CD14-positive monocyte (primary cell): ENCODE data around the gene PDE4B. TPM values are rescaled to one million over a fixed set of nuclear protein-coding genes. Genes with fewer than 3 reads are reported as not detected.

Experiments
- DNase-seq, 3 donors: peaks; one replicate each; pipeline ENCODE4 v3.0.0-alpha.2; 2011 to 2022
- H2AFZ ChIP-seq: 2 replicates; pipeline ENCODE4 v1.6.0; 2012; ENCODE audit warnings: mild to moderate bottlenecking, low read depth, low read length, inconsistent platforms; ENCODE audit not compliant: insufficient read depth, poor library complexity, severe bottlenecking
- H3K27ac ChIP-seq, 2 donors: 1 replicate in 1 of 2; 2 replicates in 1 of 2; pipeline ENCODE4 v1.5.1; 2012 to 2013; ENCODE audit warnings: low read length in 2 of 2, control low read depth in 1 of 2, inconsistent platforms in 1 of 2, low read depth in 1 of 2, mild to moderate bottlenecking in 1 of 2
- H3K27me3 ChIP-seq, 2 donors: one replicate each; pipeline versions ENCODE4 v1.6.0 to v1.6.1; 2011 to 2013; ENCODE audit warnings: low read length in 2 of 2; ENCODE audit not compliant: control insufficient read depth in 2 of 2, insufficient read depth in 2 of 2
- H3K36me3 ChIP-seq, 2 donors: replicated peaks in 1 of 2; 1 replicate in 1 of 2; 2 replicates in 1 of 2; pipeline versions ENCODE4 v1.5.1 to v1.6.1; 2012 to 2013; ENCODE audit warnings: low read length in 2 of 2, control low read depth in 1 of 2, inconsistent platforms in 1 of 2, mild to moderate bottlenecking in 1 of 2; ENCODE audit not compliant: insufficient read depth in 2 of 2, control insufficient read depth in 1 of 2
- H3K4me1 ChIP-seq, 2 donors: 1 replicate in 1 of 2; 2 replicates in 1 of 2; pipeline versions ENCODE4 v1.5.1 to v1.6.1; 2012 to 2013; ENCODE audit warnings: low read length in 2 of 2, control low read depth in 1 of 2, inconsistent platforms in 1 of 2, mild to moderate bottlenecking in 1 of 2, moderate library complexity in 1 of 2; ENCODE audit not compliant: insufficient read depth in 2 of 2, control insufficient read depth in 1 of 2
- H3K4me2 ChIP-seq: replicated peaks from 2 replicates; pipeline ENCODE3; 2012; ENCODE audit warnings: low read length, moderate library complexity, mild to moderate bottlenecking; ENCODE audit not compliant: poor library complexity, severe bottlenecking; ENCODE audit errors: extremely low read depth
- H3K4me3 ChIP-seq, 3 experiments: fragments of 200-600 bp in 1 of 3; sonication (generic) in 1 of 3; replicated peaks in 1 of 3; 1 replicate in 2 of 3; 2 replicates in 1 of 3; pipeline ENCODE4 v1.5.1; 2011 to 2013; ENCODE audit warnings: low read length in 3 of 3, mild to moderate bottlenecking in 3 of 3, control low read depth in 2 of 3, low read depth in 2 of 3, inconsistent platforms in 1 of 3, moderate library complexity in 1 of 3
- H3K79me2 ChIP-seq: 2 replicates; pipeline ENCODE4 v1.6.0; 2012; ENCODE audit warnings: mild to moderate bottlenecking, control low read depth, inconsistent platforms, low read length, moderate library complexity; ENCODE audit not compliant: insufficient read depth
- H3K9ac ChIP-seq: 2 replicates; pipeline ENCODE4 v1.6.0; 2017; ENCODE audit warnings: low read length, mild to moderate bottlenecking; ENCODE audit not compliant: insufficient read depth, poor library complexity, severe bottlenecking
- H3K9me3 ChIP-seq, 2 donors: replicated peaks in 1 of 2; 1 replicate in 1 of 2; 2 replicates in 1 of 2; pipeline versions ENCODE4 v1.5.1 to v1.6.1; 2012 to 2013; ENCODE audit warnings: low read length in 2 of 2, control low read depth in 1 of 2; ENCODE audit not compliant: control insufficient read depth in 1 of 2, insufficient read depth in 1 of 2
- H4K20me1 ChIP-seq: 2 replicates; pipeline ENCODE4 v1.6.0; 2012; ENCODE audit warnings: mild to moderate bottlenecking, low read length, control low read depth, moderate library complexity; ENCODE audit not compliant: insufficient read depth
- H3K27ac Mint-ChIP-seq, 7 donors: one replicate each; pipeline ENCODE4 v1.8.0; 2020; ENCODE audit warnings: mild to moderate bottlenecking in 7 of 7, mixed read lengths in 7 of 7, moderate library complexity in 6 of 7, inconsistent platforms in 2 of 7
- H3K27me3 Mint-ChIP-seq, 3 donors: one replicate each; pipeline ENCODE4 v1.8.0; 2021 to 2022; ENCODE audit warnings: low read depth in 3 of 3, mild to moderate bottlenecking in 3 of 3, mixed read lengths in 3 of 3, moderate library complexity in 3 of 3, inconsistent platforms in 1 of 3
- H3K36me3 Mint-ChIP-seq, 2 donors: one replicate each; pipeline ENCODE4 v1.8.0; 2020; ENCODE audit warnings: mixed read lengths in 2 of 2, inconsistent platforms in 1 of 2, mild to moderate bottlenecking in 1 of 2
- H3K4me1 Mint-ChIP-seq: one replicate; pipeline ENCODE4 v1.8.0; 2020; ENCODE audit warnings: mild to moderate bottlenecking, mixed read lengths
- H3K4me3 Mint-ChIP-seq, 2 donors: one replicate each; pipeline ENCODE4 v1.8.0; 2020; ENCODE audit warnings: mild to moderate bottlenecking in 2 of 2, mixed read lengths in 2 of 2, moderate library complexity in 1 of 2
- H3K9me3 Mint-ChIP-seq, 7 donors: one replicate each; pipeline ENCODE4 v1.8.0; 2020 to 2022; ENCODE audit warnings: mixed read lengths in 7 of 7, mild to moderate bottlenecking in 6 of 7, moderate library complexity in 6 of 7, inconsistent platforms in 2 of 7
- WGBS: methylation state at CpG from one replicate; pipeline ENCODE4 v1.1.5; 2013; ENCODE audit warnings: missing lambda C conversion rate; ENCODE audit not compliant: insufficient coverage; 5-methylcytosine and 5-hydroxymethylcytosine counted together
- intact Hi-C, 2 donors: fragments of 100-400 bp; cut with micrococcal nuclease; formaldehyde crosslinking; loops; one replicate each; pipeline versions ENCODE4 v1.15.0 to v1.15.1; 2023
- polyA plus RNA-seq, 3 donors: library from polyadenylated mRNA; depleted of rRNA in 1 of 3; unstranded in 2 of 3; stranded (reverse) in 1 of 3; fragments of 300-500 nt in 2 of 3; fragments of >200 nt in 1 of 3; fragmentation: Illumina TruSeq in 2 of 3; gene quantifications; 1 replicate in 2 of 3; 2 replicates in 1 of 3; pipeline ENCODE4 v1.2.3, GENCODE V29; 2012 to 2021
- TF ChIP-seq, protein P1 (sequence below): fragments of 200-600 bp; IDR thresholded peaks from one replicate; pipeline ENCODE4 v1.8.0; 2022; ENCODE audit warnings: antibody characterized with exemption, mild to moderate bottlenecking

The PDE4B gene
- polyA plus RNA-seq, 3 donors, result 17.2 to 52.8 (median 25.2) TPM

DNA sequence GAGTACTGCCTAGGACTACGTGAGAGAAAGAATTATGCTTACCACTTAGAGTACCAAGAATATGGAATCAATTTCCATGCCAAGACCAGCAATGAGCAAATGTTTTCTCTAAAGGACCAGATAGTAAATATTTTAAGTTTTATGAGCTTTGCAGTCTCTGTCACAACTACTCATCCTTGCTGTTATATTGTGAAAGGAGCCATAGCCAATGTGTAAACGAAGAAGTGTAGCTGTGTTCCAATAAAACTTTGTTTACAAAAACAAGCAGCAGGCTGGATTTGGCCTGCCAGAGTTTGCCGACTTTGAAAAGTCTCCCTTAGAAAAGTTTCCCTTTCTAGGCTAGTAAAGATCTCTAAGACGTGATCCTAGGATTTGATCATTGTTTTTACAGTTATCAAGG is 128.8 kb downstream of the PDE4B start:
- Histone ChIP-seq H3K4me1 (no peaks in the 10 kb centered on the region), H3K4me2 (no peak overlapping the region), H3K9ac (no peak overlapping the region), H3K36me3 (no peaks in the 10 kb centered on the region), H3K27ac (no peak overlapping the region), H2AFZ (no peak overlapping the region), H3K9me3 (no peaks in the 10 kb centered on the region), H3K4me3 (no peak overlapping the region), H3K79me2 (no peaks in the 10 kb centered on the region), H3K27me3 (no peaks in the 10 kb centered on the region), H4K20me1 (no peaks in the 10 kb centered on the region)
- peaks cover 0 to 2% (median 0%) of the 10 kb centered on the region in 7 donors for H3K9me3 Mint-ChIP-seq
- H3K4me1 Mint-ChIP-seq, result no peaks in the 10 kb centered on the region
- DNase-seq, result no peak
- 86% methylated on average over 2 of the region's 4 CpGs for WGBS
- no peaks in the 10 kb centered on the region for H3K27me3 Mint-ChIP-seq
- H3K27ac Mint-ChIP-seq, result no peak overlapping the region
- H3K4me3 Mint-ChIP-seq, result no peak overlapping the region
- no peaks in the 10 kb centered on the region for H3K36me3 Mint-ChIP-seq
- intact Hi-C loops, result no loop called here
- TF ChIP-seq, protein P1, sequence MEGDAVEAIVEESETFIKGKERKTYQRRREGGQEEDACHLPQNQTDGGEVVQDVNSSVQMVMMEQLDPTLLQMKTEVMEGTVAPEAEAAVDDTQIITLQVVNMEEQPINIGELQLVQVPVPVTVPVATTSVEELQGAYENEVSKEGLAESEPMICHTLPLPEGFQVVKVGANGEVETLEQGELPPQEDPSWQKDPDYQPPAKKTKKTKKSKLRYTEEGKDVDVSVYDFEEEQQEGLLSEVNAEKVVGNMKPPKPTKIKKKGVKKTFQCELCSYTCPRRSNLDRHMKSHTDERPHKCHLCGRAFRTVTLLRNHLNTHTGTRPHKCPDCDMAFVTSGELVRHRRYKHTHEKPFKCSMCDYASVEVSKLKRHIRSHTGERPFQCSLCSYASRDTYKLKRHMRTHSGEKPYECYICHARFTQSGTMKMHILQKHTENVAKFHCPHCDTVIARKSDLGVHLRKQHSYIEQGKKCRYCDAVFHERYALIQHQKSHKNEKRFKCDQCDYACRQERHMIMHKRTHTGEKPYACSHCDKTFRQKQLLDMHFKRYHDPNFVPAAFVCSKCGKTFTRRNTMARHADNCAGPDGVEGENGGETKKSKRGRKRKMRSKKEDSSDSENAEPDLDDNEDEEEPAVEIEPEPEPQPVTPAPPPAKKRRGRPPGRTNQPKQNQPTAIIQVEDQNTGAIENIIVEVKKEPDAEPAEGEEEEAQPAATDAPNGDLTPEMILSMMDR, result no peak

DNA sequence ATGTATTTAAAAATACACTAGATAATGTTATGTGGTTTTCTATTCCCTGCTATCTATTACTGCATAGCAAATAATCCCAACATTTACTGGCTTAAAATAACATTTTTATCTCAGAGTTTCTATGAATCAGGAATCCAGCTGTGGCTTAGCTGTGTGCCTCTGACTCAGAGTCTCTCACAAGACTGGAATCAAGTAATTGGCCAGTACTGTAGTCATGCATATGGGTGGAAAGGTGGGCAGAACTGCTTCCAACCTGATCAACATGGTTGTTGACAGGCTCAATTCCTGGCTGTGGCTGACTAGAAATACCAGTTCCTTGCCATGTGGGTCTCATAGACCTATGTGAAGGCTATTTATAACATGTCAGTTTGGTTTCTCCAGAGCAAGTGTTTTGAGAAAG is 131.8 kb downstream of the PDE4B start:
- no peaks in the 10 kb centered on the region for H3K36me3 Mint-ChIP-seq
- H3K4me3 Mint-ChIP-seq, result no peak overlapping the region
- H3K9me3 ChIP-seq, result peaks cover 0 to 5% of the 10 kb centered on the region in 2 donors
- no peak overlapping the region for H2AFZ ChIP-seq
- no peak overlapping the region for H3K9ac ChIP-seq
- H3K27ac ChIP-seq, result no peak overlapping the region
- H3K4me1 Mint-ChIP-seq, result no peaks in the 10 kb centered on the region
- H3K9me3 Mint-ChIP-seq, result peaks cover 1 to 8% (median 4%) of the 10 kb centered on the region in 7 donors
- no peak for DNase-seq
- no peaks in the 10 kb centered on the region for H3K27me3 ChIP-seq
- intact Hi-C loops, result no loop called here
- H3K27me3 Mint-ChIP-seq, result peaks cover 0 to 1% (median 0%) of the 10 kb centered on the region in 3 donors
- TF ChIP-seq, protein P1, result no peak
- H3K36me3 ChIP-seq, result no peaks in the 10 kb centered on the region
- H3K4me3 ChIP-seq, result no peak overlapping the region
- H3K27ac Mint-ChIP-seq, result no peak overlapping the region
- no peaks in the 10 kb centered on the region for H3K79me2 ChIP-seq
- H3K4me1 ChIP-seq, result no peaks in the 10 kb centered on the region
- H4K20me1 ChIP-seq, result no peaks in the 10 kb centered on the region
- H3K4me2 ChIP-seq, result no peak overlapping the region
